K562 treated with DMSO at 1 percent for 24 hours (cell line): ENCODE results near the gene GOLIM4. TPM values are rescaled to one million over a fixed set of nuclear protein-coding genes. Genes with fewer than 3 reads are reported as not detected.

ENCODE experiments used
- total RNA-seq: library from RNA; unstranded; fragments of 300-600 nt; gene quantifications from 2 replicates; pipeline ENCODE4 v1.2.3, GENCODE V29; 2022; ENCODE audit warnings: low read depth; ENCODE audit not compliant: insufficient read depth

Gene GOLIM4, protein sequence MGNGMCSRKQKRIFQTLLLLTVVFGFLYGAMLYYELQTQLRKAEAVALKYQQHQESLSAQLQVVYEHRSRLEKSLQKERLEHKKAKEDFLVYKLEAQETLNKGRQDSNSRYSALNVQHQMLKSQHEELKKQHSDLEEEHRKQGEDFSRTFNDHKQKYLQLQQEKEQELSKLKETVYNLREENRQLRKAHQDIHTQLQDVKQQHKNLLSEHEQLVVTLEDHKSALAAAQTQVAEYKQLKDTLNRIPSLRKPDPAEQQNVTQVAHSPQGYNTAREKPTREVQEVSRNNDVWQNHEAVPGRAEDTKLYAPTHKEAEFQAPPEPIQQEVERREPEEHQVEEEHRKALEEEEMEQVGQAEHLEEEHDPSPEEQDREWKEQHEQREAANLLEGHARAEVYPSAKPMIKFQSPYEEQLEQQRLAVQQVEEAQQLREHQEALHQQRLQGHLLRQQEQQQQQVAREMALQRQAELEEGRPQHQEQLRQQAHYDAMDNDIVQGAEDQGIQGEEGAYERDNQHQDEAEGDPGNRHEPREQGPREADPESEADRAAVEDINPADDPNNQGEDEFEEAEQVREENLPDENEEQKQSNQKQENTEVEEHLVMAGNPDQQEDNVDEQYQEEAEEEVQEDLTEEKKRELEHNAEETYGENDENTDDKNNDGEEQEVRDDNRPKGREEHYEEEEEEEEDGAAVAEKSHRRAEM
- 32.4 and 33.5 TPM in 2 replicates for total RNA-seq

DNA sequence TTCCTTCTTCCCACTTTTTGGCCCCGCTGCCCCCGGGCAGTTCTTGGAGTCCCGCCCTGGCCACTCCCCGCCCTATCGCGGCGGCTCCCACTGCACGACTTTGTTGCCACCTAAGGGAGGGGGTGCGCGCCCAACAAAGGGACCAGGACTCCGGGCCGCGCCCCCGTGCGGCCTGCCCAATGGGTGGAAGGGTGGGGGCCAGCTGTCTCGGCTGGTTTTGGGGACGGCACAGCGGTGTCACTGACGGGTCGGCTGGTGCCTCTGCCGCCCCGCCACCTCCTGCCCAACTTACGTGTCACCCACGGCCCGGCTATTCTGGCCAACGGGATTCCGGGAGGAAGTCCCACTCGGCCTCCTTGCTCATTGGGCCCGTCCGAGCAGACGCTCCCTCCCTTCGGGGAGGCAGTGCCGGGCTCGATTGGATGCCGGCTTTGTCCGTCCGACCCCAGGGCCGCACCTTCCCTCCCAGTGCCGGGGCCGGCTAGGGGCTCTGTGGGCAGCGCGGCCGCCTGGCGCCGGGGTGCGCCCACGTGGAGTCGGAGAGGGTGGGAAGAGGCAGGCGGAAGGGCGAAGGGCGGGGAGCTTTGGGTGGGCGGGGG lies at the start of gene GOLIM4:
Gene GOLIM4, minus strand, starts transcription at position 314 of the 599 bp plus-strand sequence. CDS start 639 bp downstream, outside the sequence.

